ENCODE measurements around the gene PLA2G4B.

Gene PLA2G4B

GRCh38 chr15:41849204-41849603 lies 10.6 kb downstream of the PLA2G4B start:
- DNase-seq (ENCODE audit: low read depth in 1 of 2, low spot score in 1 of 2), result no peak

- no peak for DNase-seq (ENCODE audit: low read depth in 1 of 2, low spot score in 1 of 2)
These were observed 11.2 kb downstream of the PLA2G4B start for GRCh38 chr15:41849861-41850260.

GRCh38 chr15:41850482-41851166 lies 12.0 kb downstream of the PLA2G4B start:
- DNase-seq (ENCODE audit: low read depth in 1 of 2, low spot score in 1 of 2), result no peak

DNA sequence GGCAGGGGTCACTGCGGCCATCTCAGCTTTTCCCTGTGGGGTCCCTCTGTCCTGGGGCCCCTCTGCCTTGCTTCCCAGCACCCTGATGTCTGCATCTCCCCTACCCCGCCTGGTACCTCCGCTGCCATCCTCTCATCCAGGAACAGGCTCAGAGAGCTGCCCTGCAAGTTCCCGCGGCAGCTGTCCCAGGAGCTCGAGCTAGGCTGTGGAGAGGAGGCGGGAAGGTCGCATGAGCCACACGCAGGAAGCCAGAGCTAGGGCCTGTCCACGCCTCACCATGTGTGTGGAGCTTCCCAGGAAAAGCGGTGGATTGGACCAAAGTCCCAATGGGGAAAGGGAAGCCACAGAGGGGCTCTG lies 12.5 kb downstream of the PLA2G4B start:
- no peak for DNase-seq (ENCODE audit: low read depth in 1 of 2, low spot score in 1 of 2)

DNA sequence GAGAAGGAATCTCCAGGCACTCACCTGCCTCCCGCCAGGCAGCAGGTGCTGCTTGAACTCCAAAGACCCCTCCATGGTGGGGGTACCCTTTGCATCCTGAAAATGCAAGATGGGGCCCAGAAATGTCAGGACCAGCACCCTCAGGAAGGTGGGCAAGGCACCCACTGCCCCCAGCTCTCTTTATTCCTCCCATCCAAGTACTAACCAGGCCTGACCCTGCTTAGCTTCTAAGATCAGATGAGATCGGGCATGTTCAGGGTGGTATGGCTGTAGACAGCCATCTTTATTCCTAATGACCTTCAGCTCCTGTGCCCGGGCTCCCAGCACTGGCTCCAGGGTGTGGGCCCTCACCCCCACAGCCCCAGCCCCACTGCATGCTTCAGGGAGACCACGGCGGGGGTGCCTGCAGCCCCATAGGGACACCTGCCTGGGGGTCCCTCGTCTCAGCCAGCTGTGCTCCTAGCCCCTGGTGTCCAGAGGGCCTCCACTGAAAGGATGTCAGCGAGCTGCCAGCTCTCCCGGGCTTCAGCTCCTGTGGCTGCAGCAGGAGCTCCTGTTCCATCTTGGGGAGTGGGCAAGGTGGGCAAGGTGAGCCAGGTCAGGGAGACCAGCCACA lies 13.2 kb downstream of the PLA2G4B start:
- DNase-seq (ENCODE audit: low read depth in 1 of 2, low spot score in 1 of 2), result no peak

- DNase-seq (ENCODE audit: low read depth in 1 of 2, low spot score in 1 of 2), result no peak
These were observed 14.3 kb downstream of the PLA2G4B start for GRCh38 chr15:41852736-41853590.

DNA sequence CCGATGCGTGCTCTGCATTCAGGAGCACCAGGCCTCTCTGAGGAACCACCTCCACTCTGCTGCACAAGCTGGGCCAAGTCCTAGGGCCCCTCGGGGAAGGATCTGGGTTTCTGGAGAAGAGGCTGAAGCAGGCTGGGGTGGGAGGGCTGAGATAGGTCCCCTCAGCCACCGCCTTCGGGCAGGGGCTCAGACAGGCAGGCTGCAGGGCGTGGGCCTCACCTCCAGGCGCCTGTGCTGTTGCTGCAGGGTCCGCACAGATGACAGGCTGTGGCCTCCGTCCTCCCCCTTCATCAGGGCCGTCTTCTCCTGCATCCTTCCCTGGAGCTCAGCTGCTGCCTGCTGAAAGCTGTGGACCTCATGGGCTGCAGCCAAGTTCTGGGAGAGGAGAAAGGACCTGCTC lies 15.2 kb downstream of the PLA2G4B start:
- no peak for DNase-seq (ENCODE audit: low read depth in 1 of 2, low spot score in 1 of 2)

GRCh38 chr15:41854443-41854842 lies 15.8 kb downstream of the PLA2G4B start:
- DNase-seq (ENCODE audit: low read depth in 1 of 2, low spot score in 1 of 2), result no peak

- no peak for DNase-seq (ENCODE audit: low read depth in 1 of 2, low spot score in 1 of 2)
These were observed 16.8 kb downstream of the PLA2G4B start for GRCh38 chr15:41855261-41855961.

DNA sequence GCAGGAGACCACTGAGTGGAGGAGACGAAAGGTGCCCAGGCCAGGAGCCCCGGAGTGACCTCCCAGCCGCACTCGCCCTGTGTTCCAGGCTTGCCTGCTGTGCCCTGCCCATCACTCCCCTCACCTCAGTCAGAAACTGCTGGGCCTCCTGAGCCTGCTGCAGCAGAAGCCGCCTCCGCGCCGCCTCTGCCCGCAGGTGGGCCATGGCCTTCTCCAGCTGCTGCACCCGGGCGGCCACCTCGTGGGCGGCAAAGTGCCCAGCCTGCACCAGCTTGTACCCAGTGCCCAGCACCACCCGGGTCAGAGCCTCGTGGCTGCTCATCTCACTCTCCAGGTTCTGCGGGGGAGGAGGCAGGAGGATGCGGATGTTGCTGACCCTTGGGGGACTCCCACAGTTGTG lies 17.6 kb downstream of the PLA2G4B start:
- DNase-seq (ENCODE audit: low read depth in 1 of 2, low spot score in 1 of 2), result no peak

DNA sequence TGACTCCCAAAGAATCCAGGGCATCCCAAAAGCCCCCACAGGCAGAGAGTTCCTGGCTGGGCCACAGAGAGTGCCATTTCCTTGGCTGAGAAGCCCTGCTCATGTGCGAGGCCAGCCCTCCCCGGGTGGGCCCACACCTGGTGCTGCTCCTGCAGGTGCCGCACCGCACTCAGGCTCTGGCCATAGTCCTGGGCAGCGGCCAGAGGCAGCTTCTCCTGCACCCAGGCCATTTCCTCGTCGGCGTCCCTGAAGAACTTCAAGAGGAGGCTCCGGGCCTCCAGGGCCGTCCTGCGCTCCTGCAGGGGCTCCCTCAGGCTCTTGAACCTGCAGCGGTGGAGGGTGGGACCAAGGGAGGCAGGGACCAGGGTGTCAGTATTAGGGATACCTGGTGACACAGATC lies 18.1 kb downstream of the PLA2G4B start:
- no peak for DNase-seq (ENCODE audit: low read depth in 1 of 2, low spot score in 1 of 2)

DNA sequence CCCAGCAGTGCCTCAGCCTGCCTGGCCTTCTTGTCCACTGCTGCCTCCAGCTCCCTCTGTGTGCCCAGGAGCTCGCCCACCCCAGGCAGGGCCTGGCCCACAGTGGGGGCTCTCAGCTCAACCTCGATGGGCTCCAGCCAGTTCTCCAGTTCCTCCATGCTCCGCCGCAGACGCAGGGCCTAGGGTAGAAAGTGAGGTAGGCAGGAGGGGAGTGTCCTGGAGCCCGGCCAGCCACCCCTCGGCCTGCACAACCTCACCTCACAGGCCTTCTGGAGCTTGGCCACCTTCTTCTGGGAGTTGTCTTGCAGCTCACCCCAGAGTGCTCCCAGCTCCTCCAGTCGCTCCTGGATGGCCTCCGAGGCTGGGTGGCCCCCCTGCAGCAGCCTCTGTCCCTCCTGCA lies 18.7 kb downstream of the PLA2G4B start:
- no peak for DNase-seq (ENCODE audit: low read depth in 1 of 2, low spot score in 1 of 2)

DNA sequence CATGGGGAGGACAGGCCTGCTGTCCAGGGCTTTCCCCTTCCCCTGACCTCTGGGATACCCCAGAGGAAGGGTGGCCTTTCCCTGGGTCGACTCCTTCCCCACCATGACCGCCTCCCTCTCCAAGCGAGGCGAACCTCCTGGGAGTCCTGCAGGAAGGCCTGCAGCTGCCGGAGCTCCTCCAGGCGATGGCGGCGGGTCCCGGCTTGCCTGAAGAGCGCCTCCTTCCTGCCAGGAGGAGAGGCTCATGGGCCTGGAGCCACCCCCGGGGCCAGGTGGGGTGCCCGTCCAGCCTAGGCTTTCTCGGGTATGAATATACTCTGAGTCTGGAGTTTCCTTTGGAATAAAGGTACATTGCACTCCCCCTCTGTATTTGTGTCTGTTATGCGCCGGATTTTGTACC lies 20.1 kb downstream of the PLA2G4B start:
- no peak for DNase-seq (ENCODE audit: low read depth in 1 of 2, low spot score in 1 of 2)

GRCh38 chr15:41860049-41860828 lies 21.6 kb downstream of the PLA2G4B start:
- no peak for DNase-seq (ENCODE audit: low read depth in 1 of 2, low spot score in 1 of 2)

DNA sequence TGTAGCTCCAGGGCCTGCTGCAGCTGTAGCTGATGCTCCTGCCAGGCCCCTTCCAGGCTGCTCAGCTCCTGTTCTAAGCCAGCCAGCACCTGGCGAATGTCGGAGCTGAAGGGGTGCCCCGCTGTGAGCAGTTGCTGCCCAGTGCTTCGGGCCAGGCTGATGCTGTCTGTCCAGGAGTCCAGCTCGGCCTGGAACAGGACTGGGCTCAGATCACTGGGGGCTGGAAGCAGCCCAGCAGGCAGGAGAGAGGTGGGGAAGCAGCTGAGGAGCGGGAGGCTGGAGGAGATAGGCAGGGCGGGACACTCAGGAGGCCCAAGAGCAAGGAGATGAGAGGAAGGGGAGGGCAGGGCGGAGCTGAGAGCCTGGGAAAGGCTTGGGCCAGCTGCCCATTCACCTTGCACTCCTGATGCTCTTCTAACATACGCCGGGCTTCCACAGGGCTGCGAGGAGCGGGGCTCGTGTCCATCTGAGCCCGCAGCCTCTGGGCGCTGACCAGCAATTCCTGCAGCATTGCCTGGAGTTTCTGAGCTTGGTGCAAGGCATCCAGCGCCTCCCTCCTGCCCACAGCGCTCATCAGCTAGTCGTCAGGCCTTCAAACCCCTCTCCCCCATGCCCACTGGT lies 23.2 kb downstream of the PLA2G4B start:
- no peak for DNase-seq (ENCODE audit: low read depth in 1 of 2, low spot score in 1 of 2)

DNA sequence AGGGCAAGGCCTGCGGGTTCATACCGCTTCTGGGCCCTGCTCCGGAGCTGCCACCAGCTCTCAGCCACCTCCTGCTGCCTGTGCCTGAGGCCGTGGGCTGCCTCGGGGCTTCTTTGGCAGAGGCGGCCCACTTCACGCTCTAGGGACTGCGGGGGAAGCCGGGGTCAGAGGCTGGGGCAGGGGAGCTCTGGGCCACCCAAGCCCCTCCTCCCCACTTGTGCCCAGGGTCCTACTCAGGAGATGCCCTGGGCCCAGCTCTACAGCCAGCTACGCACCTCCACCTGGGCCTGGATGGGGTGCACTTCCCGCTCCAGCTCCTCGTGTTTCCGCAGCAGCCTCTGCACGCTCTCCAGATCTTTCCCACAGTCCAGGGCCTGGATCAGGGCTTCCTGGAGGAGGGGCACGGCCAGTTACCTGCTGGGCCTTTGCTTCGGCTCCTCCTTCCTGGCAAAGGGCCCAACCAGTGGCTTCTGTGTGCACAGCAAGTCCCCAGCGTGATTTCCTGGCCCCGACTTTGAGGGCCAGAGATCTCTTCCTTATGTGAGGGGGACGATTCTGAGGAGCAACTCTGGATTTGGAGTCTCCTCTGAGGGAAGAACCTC lies 24.0 kb downstream of the PLA2G4B start:
- DNase-seq (ENCODE audit: low read depth in 1 of 2, low spot score in 1 of 2), result no peak

DNA sequence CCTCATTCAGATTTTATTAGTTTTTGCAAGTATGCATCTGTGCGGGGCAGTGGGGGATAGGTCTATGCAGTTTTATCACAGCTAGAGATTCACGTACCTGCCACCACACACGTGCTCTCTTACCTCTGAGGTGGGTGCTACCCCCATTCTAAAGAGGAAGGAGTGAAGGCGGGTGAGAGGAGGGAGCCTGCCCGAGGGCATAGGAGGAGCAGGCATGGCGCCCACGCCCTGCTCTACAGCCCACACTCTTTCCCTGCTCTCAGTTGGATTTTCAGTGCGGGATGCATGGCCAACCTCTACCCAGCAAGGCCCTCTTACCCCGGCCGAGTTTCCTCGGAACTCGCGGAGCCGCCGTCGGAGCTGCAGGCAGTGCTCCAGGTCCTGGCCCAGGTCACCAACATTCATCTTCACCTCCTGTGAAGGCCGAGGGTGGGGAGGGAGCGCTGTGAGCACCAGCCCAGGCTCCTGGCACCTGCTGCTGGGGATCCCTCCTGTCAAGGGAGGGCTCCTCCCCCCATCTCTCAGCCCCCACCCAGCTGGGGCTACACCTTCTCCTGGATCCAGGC lies 26.9 kb downstream of the PLA2G4B start:
- DNase-seq (ENCODE audit: low read depth in 1 of 2, low spot score in 1 of 2), result no peak

- no peak for DNase-seq (ENCODE audit: low read depth in 1 of 2, low spot score in 1 of 2)
These were observed 27.6 kb downstream of the PLA2G4B start for GRCh38 chr15:41866263-41866703.

GRCh38 chr15:41866872-41867579 lies 28.4 kb downstream of the PLA2G4B start:
- DNase-seq (ENCODE audit: low read depth in 1 of 2, low spot score in 1 of 2), result no peak

Measured in activated CD4-positive, alpha-beta T cell treated with anti-CD3 and anti-CD28 coated beads, Interleukin-2, amount 50 U/mL, for 24 hours (primary cell).